OCI-LY7 (cell line): ENCODE results near the gene ZHX3.

Experiments used
- EZH2phosphoT487 ChIP-seq: fragments of 200-600 bp; sonication (generic); IDR thresholded peaks from 2 replicates; pipeline ENCODE4 v1.6.1; 2018; ENCODE audit warnings: low read depth, borderline replicate concordance, mild to moderate bottlenecking, mixed run types, antibody characterized with exemption, low read length, moderate library complexity, mixed read lengths
- TF ChIP-seq, protein P1 (sequence below): fragments of 200-600 bp; sonication (generic); conservative IDR thresholded peaks from 2 replicates; pipeline ENCODE4 v1.5.1; 2014; ENCODE audit warnings: mild to moderate bottlenecking, antibody characterized with exemption, low read length, moderate library complexity, mixed read lengths

DNA sequence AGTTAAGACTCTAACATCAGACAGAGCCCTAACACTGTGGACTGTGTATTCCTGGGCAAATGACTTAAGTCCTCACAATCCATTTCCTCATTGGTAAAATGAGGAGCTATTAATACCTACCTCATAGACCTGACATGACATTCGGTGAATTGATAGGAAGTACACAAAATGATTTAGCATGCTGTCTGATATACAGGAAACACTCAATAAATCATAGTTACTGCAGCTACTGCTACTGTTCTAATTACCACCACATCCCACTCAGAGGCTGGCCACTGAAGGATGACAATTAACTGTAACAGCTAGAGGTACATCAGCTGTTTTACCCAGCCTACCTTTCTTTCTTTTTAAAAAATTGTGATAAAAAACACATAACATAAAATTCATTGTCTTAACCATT is 92.4 kb downstream of the ZHX3 start:
- TF ChIP-seq, protein P1, sequence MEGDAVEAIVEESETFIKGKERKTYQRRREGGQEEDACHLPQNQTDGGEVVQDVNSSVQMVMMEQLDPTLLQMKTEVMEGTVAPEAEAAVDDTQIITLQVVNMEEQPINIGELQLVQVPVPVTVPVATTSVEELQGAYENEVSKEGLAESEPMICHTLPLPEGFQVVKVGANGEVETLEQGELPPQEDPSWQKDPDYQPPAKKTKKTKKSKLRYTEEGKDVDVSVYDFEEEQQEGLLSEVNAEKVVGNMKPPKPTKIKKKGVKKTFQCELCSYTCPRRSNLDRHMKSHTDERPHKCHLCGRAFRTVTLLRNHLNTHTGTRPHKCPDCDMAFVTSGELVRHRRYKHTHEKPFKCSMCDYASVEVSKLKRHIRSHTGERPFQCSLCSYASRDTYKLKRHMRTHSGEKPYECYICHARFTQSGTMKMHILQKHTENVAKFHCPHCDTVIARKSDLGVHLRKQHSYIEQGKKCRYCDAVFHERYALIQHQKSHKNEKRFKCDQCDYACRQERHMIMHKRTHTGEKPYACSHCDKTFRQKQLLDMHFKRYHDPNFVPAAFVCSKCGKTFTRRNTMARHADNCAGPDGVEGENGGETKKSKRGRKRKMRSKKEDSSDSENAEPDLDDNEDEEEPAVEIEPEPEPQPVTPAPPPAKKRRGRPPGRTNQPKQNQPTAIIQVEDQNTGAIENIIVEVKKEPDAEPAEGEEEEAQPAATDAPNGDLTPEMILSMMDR: no peak
- no peak for TF ChIP-seq EZH2phosphoT487
